ENCODE data around the gene ZNF101. TPM values are rescaled to one million over a fixed set of nuclear protein-coding genes. Genes with fewer than 3 reads are reported as not detected.

The ZNF101 gene
- total RNA-seq, 4 donors from 2014 or later, result 4.0 to 12.0 (median 10.5) TPM

DNA sequence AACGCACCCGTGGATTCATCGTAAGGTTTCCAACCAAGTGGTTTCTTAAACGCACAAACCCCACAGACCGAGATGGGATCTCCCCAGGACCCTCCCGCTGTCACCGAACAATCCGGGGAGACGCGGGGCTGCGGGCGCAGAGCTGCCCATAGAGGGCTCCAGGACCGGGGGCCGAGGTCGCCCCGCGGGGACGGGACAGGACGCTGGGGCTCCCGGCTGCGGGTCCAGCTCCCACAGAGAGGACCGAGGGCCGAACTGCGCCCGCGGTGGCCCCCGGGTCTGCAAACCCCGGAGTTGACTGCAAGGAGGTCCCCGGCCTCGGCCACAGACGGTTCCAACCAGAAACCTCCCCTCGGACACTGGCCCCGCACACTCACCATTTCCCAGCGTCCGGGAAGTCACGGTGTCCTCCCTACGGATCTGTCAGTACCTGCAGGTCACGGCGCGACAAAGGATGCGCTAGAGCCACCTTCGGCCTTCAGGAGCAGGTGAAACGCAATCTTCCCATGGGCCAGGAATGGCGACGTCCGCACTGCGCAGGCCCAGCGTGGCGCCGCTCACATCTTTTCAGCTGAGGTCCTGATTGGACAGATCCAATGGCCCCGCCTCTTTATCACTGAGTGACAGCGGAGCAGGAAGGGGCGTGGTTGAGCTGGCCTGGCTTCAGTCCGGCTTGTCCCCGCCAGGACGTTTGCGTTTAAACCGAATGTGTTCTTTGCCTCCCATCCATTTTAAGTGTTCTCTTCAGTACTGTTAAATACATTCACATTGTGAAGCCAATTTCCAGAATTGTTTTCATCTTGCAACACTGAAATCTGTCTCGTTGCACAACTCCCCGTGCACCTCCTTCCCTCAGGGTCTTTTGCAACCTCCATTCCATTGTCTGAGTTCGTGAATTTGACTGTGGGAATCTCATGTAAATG is 64.2 kb downstream of the ZNF101 start, which contains the start of gene ZNF14:
ZNF14 (minus strand) TSS at position 534 of the 923 bp plus-strand sequence; CDS start at position 380, 154 bp downstream.
- TF ChIP-seq, protein P1, sequence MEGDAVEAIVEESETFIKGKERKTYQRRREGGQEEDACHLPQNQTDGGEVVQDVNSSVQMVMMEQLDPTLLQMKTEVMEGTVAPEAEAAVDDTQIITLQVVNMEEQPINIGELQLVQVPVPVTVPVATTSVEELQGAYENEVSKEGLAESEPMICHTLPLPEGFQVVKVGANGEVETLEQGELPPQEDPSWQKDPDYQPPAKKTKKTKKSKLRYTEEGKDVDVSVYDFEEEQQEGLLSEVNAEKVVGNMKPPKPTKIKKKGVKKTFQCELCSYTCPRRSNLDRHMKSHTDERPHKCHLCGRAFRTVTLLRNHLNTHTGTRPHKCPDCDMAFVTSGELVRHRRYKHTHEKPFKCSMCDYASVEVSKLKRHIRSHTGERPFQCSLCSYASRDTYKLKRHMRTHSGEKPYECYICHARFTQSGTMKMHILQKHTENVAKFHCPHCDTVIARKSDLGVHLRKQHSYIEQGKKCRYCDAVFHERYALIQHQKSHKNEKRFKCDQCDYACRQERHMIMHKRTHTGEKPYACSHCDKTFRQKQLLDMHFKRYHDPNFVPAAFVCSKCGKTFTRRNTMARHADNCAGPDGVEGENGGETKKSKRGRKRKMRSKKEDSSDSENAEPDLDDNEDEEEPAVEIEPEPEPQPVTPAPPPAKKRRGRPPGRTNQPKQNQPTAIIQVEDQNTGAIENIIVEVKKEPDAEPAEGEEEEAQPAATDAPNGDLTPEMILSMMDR (IDR thresholded peaks at IDR 0.05), result peak in 2 of 5 experiments; percentile 9 to 18
- TF ChIP-seq EP300 (IDR thresholded peaks at IDR 0.05) (peak in 1 of 2 donors; percentile 98), POLR2A (IDR thresholded peaks at IDR 0.05) (peak; percentile 78 to 92)
- Histone ChIP-seq H3K4me3 (peak within 1 kb of the TSS; percentile 80 to 98 (median 92)), H3K4me1 (peaks cover 0 to 18% (median 0%) of the 10 kb centered on the region in 4 donors), H3K36me3 (peaks cover 0 to 39% (median 5%) of the 10 kb centered on the region in 3 donors), H3K27ac (peak within 1 kb of the TSS; percentile 74 to 81 (median 78)), H3K9me3 (peaks cover 0 to 34% (median 11%) of the 10 kb centered on the region in 4 donors), H3K27me3 (no peaks in the 10 kb centered on the region)
- DNase-seq (ENCODE audit: low spot score in 2 of 2), result peak; percentile 82 to 97
- WGBS, 2 donors, result 0 to 2% methylated on average over 35 to 44 of the region's 61 CpGs

Small RNA genes within 50 kb of the gene (small RNA-seq; reads per million reads assigned to genes)
- gene AC011458.2, result not detected

Other genes starting within 250 kb of the ZNF101 start
- 1 to 10 TPM; 1.8 to 7.2 (median 3.7) TPM for gene TSSK6, start 153.3 kb upstream of the ZNF101 start, total RNA-seq
- gene NDUFA13, start 152.6 kb upstream of the ZNF101 start, total RNA-seq, result 10 to 100 TPM; 27.3 to 93.6 (median 61.6) TPM
- 1 to 10 TPM; 4.2 to 9.4 (median 5.7) TPM for gene YJEFN3, start 139.9 kb upstream of the ZNF101 start, total RNA-seq
- under 1 TPM in 2 of 4 donors, not detected in 2; 0.20 to 0.66 TPM for gene CILP2, start 130.6 kb upstream of the ZNF101 start, total RNA-seq
- gene PBX4, start 50.2 kb upstream of the ZNF101 start, total RNA-seq, result 10 to 100 TPM in 2 of 4 donors, 1 to 10 TPM in 2; 3.7 to 11.8 (median 8.1) TPM
- gene LPAR2, start 40.6 kb upstream of the ZNF101 start, total RNA-seq, result 1 to 10 TPM in 3 of 4 donors, under 1 TPM in 1; 0.39 to 3.0 (median 1.8) TPM
- gene GMIP, start 25.2 kb upstream of the ZNF101 start, total RNA-seq, result 10 to 100 TPM in 3 of 4 donors, 1 to 10 TPM in 1; 8.8 to 35.1 (median 15.6) TPM
- 100 to 1,000 TPM; 312 to 705 (median 344) TPM for gene ATP13A1, start 5.2 kb upstream of the ZNF101 start, total RNA-seq
- gene ZNF14, start 64.3 kb downstream of the ZNF101 start, total RNA-seq, result 10 to 100 TPM; 12.0 to 14.2 (median 13.3) TPM
- 10 to 100 TPM; 29.4 to 50.0 (median 43.2) TPM for gene ZNF506, start 152.9 kb downstream of the ZNF101 start, total RNA-seq
- gene ZNF253, start 197.0 kb downstream of the ZNF101 start, total RNA-seq, result 10 to 100 TPM in 3 of 4 donors, 1 to 10 TPM in 1; 9.0 to 19.0 (median 10.7) TPM
- gene ZNF93, start 232.1 kb downstream of the ZNF101 start, total RNA-seq, result 1 to 10 TPM; 1.5 to 5.4 (median 4.0) TPM

Data from tibial nerve (tissue), 4 donors.